ENCODE measurements around the gene FLT3.
"Not testable (repeated sequence)": the region's sequence is repeated elsewhere in the genome, so short reads cannot be mapped to it uniquely, and the experiment has no call there.

The FLT3 gene

DNA sequence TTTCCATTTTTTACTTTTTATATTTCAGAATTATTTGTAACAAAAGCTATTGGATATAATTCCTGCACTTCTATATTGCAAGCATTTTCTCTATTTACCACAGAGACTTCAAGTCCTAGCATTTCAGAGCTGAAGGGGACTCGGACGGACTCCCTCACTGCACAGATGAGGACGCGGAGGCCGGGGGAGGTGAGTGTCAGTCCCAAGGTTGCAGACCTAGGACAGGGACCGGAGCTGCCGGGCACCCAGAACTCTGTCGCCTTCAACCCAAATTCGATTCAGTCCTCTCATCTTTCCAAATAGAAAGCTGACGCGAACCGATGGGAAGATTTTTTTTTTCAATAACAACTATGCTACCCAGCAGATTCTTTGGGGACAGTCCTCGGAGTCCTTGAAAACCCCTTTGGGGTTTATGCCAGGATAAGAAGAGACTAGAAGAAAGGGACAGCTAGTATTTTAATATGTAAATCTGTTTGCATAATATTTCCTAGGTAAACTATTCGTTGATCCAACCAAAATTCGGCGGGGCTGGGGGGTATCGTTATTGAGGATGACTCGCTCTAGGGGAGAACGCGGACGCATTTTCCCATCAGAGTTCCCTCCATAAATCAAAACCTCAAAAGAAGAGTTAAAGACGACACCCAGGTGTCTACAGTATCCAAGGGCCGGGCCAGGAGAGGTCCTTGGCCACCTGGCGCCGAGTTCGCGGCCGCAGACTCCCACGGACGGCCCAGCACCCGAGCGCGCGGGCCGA is 803 bp downstream of the FLT3 start:
- TF ChIP-seq, protein P1, sequence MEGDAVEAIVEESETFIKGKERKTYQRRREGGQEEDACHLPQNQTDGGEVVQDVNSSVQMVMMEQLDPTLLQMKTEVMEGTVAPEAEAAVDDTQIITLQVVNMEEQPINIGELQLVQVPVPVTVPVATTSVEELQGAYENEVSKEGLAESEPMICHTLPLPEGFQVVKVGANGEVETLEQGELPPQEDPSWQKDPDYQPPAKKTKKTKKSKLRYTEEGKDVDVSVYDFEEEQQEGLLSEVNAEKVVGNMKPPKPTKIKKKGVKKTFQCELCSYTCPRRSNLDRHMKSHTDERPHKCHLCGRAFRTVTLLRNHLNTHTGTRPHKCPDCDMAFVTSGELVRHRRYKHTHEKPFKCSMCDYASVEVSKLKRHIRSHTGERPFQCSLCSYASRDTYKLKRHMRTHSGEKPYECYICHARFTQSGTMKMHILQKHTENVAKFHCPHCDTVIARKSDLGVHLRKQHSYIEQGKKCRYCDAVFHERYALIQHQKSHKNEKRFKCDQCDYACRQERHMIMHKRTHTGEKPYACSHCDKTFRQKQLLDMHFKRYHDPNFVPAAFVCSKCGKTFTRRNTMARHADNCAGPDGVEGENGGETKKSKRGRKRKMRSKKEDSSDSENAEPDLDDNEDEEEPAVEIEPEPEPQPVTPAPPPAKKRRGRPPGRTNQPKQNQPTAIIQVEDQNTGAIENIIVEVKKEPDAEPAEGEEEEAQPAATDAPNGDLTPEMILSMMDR (conservative IDR thresholded peaks at IDR 0.05; ENCODE audit: control insufficient read depth, insufficient read depth, low read depth, low read length), result no peak
- no peak for DNase-seq (ENCODE audit: low read depth)
- H3K4me3 ChIP-seq (ENCODE audit: control insufficient read depth, low read depth, low read length), result no peak overlapping the region

DNA sequence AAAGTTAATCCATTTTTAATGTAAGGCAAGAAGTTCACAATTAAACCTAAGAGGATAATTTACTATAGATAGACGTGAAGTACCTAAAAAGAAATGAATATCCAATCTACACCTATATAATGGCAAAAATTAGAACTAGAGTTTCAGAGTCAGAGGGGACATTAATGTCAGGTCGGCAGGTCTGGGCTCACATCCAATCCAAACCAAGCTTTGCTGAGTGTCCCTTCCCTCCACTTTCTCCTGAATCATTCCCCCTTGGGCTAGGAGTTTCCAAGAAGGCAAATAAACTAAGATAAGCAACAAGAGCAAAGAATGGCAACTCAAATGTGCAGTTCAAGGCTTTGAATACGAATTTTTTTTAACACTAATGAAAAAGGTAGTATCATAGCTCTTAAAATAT is 2.9 kb downstream of the FLT3 start:
- no peak for DNase-seq (ENCODE audit: low read depth)
- no peak overlapping the region for H3K4me3 ChIP-seq (ENCODE audit: control insufficient read depth, low read depth, low read length)
- TF ChIP-seq, protein P1 (conservative IDR thresholded peaks at IDR 0.05; ENCODE audit: control insufficient read depth, insufficient read depth, low read depth, low read length), result no peak

DNA sequence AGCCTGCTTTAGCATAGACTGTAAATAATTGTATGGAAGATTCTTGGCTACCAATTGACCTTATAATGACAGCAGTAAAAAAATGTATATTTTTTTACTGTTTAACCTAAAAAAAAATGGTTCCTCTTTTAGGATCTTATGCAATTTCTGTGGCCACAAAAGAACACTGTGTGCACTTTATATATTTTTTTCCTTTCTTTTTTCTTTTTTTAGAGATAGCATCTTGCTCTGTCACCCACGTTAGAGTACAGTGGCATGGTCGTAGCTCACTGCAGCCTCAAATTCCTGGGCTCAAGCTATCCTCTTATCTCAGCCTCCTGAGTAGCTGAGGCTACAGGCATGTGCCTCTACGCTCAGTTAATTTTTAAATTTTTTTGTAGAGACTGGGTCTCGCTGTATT is 6.1 kb downstream of the FLT3 start:
- TF ChIP-seq, protein P1 (conservative IDR thresholded peaks at IDR 0.05; ENCODE audit: control insufficient read depth, insufficient read depth, low read depth, low read length), result no peak
- H3K4me3 ChIP-seq (ENCODE audit: control insufficient read depth, low read depth, low read length), result no peak overlapping the region
- DNase-seq (ENCODE audit: low read depth), result no peak

DNA sequence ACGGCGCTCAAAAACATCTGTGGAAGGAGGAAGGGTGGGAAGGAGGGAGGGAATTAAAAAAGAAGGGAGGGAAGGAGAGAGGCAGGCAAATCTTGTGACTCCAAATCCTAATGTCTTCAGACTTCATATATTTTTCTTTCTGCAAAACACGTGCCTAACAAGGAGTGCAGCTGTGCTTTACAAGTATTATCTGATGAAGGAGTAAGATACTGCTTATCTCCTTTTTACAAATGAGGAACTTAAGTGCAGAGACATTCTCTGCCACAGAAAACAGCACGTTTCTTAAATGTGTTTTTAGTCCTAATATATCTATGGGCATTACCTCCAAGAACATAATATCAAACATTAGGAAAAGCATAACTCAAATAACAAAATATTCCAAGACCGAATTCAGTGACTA is 6.5 kb downstream of the FLT3 start:
- H3K4me3 ChIP-seq (ENCODE audit: control insufficient read depth, low read depth, low read length), result no peak overlapping the region
- DNase-seq (ENCODE audit: low read depth), result no peak
- TF ChIP-seq, protein P1 (conservative IDR thresholded peaks at IDR 0.05; ENCODE audit: control insufficient read depth, insufficient read depth, low read depth, low read length), result no peak

DNA sequence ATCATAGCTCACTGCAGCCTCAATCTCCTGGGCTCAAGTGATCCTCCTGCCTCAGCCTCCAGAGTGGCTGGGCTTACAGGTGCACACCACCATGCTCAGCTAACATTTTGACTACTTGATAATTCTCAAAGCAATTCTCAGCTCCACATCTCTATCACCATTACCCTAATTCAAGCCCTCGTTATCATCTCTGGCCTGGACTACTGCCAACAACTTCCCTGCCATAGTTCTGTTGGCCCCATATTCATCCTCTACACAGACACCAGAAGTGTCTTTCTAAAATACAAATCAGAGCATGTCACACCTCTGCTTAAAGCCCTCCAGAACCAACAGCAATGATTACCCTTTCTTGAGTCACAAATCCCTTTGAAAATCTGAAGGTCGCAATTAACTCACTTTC is 7.9 kb downstream of the FLT3 start:
- H3K4me3 ChIP-seq (ENCODE audit: control insufficient read depth, low read depth, low read length), result no peak overlapping the region
- DNase-seq (ENCODE audit: low read depth), result no peak
- TF ChIP-seq, protein P1 (conservative IDR thresholded peaks at IDR 0.05; ENCODE audit: control insufficient read depth, insufficient read depth, low read depth, low read length), result no peak

DNA sequence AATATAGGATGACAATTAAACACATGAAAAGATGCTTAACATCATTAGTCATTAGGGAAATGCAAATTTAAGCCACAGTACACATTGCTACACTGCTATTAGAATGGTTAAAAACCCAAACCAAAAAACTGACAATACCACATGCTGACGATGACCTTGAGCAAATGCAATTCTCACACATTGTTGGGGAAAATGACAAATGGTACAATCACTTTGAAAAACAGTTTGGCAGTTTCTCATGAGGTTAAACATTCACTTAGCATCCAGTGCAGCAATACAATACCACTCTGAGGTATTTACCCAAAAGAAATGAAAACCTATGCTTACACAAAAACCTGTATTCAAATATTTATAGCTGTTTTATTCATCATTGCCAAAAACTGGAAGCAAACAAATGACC is 11.3 kb downstream of the FLT3 start:
- DNase-seq (ENCODE audit: low read depth), result no peak
- TF ChIP-seq, protein P1 (conservative IDR thresholded peaks at IDR 0.05; ENCODE audit: control insufficient read depth, insufficient read depth, low read depth, low read length), result no peak
- no peak overlapping the region for H3K4me3 ChIP-seq (ENCODE audit: control insufficient read depth, low read depth, low read length)

DNA sequence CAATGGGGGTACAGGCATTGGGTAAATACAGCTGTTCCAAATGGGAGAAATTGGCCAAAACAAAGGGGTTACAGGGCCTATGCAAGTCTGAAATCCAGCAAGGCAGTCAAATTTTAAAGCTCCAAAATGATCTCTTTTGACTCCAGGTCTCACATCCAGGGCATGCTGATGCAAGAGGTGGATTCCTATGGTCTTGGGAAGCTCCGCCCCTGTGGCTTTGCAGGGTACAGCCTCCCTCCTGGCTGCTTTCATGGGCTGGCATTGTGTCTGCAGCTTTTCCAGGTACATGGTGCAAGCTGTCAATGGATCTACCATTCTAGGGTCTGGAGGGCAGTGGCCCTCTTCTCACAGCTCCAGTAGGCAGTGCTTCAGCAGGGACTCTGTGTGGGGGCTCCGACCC is 22.6 kb downstream of the FLT3 start:
- DNase-seq (ENCODE audit: low read depth), result not testable (repeated sequence)

More for the DNA sequence above, 22.6 kb downstream of the FLT3 start:
- not testable (repeated sequence) for H3K4me3 ChIP-seq (ENCODE audit: control insufficient read depth, low read depth, low read length)
